Measurements from ENCODE around the gene FRMD4A. TPM values are rescaled to one million over a fixed set of nuclear protein-coding genes. Genes with fewer than 3 reads are reported as not detected.

FRMD4A gene
- total and polyA plus RNA-seq, 7 donors, result 2.9 to 9.1 (median 6.2) TPM

- WGBS, 3 donors, result 82 to 91% (median 85%) methylated on average over 5 of the region's 5 CpGs
These were observed 611.3 kb downstream of the FRMD4A start for GRCh38 chr10:13719425-13719824.

GRCh38 chr10:13718820-13719219 is 611.9 kb downstream of the FRMD4A start:
- no peak for ATAC-seq
- no peak overlapping the region for H3K4me3 ChIP-seq
- intact Hi-C loops (cut with DNase I), result loop anchor here in 1 of 2 donors (5.0 kb wide), 1 partner anchor 58 kb away; no protein-coding TSS in a partner anchor
- 79 to 86% (median 80%) methylated on average over 4 of the region's 4 CpGs for WGBS, 3 donors
- H3K4me1 ChIP-seq, result peaks cover 4% of the 10 kb centered on the region
- no peaks in the 10 kb centered on the region for H3K36me3 ChIP-seq (ENCODE audit: insufficient read depth in 1 of 2, low read depth in 1 of 2)
- DNase-seq, result no peak
- no peaks in the 10 kb centered on the region for H3K27me3 ChIP-seq (ENCODE audit: insufficient read depth in 3 of 3, low read length in 2 of 3)
- H3K27ac ChIP-seq, result no peak overlapping the region
- H3K9me3 ChIP-seq, result no peaks in the 10 kb centered on the region
- TF ChIP-seq, protein P1, sequence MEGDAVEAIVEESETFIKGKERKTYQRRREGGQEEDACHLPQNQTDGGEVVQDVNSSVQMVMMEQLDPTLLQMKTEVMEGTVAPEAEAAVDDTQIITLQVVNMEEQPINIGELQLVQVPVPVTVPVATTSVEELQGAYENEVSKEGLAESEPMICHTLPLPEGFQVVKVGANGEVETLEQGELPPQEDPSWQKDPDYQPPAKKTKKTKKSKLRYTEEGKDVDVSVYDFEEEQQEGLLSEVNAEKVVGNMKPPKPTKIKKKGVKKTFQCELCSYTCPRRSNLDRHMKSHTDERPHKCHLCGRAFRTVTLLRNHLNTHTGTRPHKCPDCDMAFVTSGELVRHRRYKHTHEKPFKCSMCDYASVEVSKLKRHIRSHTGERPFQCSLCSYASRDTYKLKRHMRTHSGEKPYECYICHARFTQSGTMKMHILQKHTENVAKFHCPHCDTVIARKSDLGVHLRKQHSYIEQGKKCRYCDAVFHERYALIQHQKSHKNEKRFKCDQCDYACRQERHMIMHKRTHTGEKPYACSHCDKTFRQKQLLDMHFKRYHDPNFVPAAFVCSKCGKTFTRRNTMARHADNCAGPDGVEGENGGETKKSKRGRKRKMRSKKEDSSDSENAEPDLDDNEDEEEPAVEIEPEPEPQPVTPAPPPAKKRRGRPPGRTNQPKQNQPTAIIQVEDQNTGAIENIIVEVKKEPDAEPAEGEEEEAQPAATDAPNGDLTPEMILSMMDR (IDR thresholded peaks at IDR 0.05), result no peak

More at GRCh38 chr10:13719425-13719824, 611.3 kb downstream of the FRMD4A start:
- H3K36me3 ChIP-seq (ENCODE audit: insufficient read depth in 1 of 2, low read depth in 1 of 2), result no peaks in the 10 kb centered on the region
- H3K4me3 ChIP-seq, result no peak overlapping the region
- H3K9me3 ChIP-seq, result no peaks in the 10 kb centered on the region
- TF ChIP-seq, protein P1 (IDR thresholded peaks at IDR 0.05), result no peak
- H3K27ac ChIP-seq, result no peak overlapping the region
- intact Hi-C loops (cut with DNase I), result loop anchor here in 1 of 2 donors (5.0 kb wide), 1 partner anchor 58 kb away; no protein-coding TSS in a partner anchor
- no peaks in the 10 kb centered on the region for H3K27me3 ChIP-seq (ENCODE audit: insufficient read depth in 3 of 3, low read length in 2 of 3)
- DNase-seq (no peak), ATAC-seq (no peak)
- peaks cover 4% of the 10 kb centered on the region for H3K4me1 ChIP-seq

DNA sequence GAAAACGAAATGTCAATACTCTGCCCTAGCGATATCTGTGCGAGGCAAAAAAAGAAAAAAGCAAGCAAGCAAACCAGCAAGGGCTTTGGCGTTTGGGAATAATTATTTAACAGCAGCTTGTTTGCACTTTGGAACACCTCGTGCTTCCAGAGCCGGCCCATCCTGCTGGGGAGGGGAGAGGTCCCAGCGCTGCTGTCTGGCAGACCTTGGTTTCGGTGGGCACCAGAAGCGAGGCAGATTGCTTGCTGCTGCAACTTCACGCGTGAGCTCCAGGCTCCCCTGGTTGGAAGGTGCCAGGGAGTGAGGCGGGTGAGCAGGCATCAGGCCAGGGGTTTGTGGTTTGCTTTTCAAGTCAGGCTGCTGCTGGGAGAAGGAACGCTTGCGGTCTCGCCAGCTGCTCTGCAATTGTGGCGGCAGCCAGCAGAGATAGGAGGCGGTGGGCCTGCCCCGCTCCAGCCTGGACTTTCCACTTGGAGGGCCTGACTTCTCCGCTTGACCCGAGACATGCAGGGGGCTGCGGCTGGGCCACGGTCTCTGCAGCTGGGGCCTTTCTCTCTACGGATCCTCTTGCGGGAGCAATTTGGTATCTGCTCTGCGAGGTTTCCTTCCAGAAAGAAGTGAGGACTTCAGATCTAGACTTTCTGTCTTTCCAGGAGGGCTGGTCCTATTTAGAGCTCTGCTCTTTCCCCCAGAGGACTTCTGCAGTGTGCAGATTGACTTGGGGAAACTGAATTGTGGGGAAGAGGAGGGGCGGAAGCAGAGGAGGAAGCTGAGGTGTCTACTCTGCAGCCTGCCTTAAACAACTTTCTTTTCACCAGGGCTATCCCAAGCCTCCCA is 612.6 kb downstream of the FRMD4A start:
- Histone ChIP-seq H3K27me3 (ENCODE audit: insufficient read depth in 3 of 3, low read length in 2 of 3) (no peaks in the 10 kb centered on the region), H3K9me3 (no peaks in the 10 kb centered on the region), H3K4me1 (peaks cover 4% of the 10 kb centered on the region), H3K27ac (peak overlapping the region; percentile 24), H3K4me3 (peak overlapping the region; percentile 48), H3K36me3 (ENCODE audit: insufficient read depth in 1 of 2, low read depth in 1 of 2) (no peaks in the 10 kb centered on the region)
- ATAC-seq, result peak; percentile 82 to 94 (median 90)
- TF ChIP-seq, protein P1 (IDR thresholded peaks at IDR 0.05), result no peak
- DNase-seq, result peak; percentile 77 to 83
- 16 to 27% (median 20%) methylated on average over 26 of the region's 26 CpGs for WGBS, 3 donors
- intact Hi-C loops (cut with DNase I), result loop anchor here in 1 of 2 donors (5.0 kb wide), 1 partner anchor 59 kb away; no protein-coding TSS in a partner anchor

GRCh38 chr10:13717571-13717935 is 613.2 kb downstream of the FRMD4A start:
- H3K4me1 ChIP-seq, result peaks cover 4% of the 10 kb centered on the region
- H3K4me3 ChIP-seq, result peak overlapping the region; percentile 48
- WGBS, 3 donors, result 31 to 48% (median 39%) methylated on average over 8 of the region's 8 CpGs
- TF ChIP-seq, protein P1 (IDR thresholded peaks at IDR 0.05), result no peak
- DNase-seq, result no peak
- intact Hi-C loops (cut with DNase I), result loop anchor here in 1 of 2 donors (5.0 kb wide), 1 partner anchor 60 kb away; no protein-coding TSS in a partner anchor
- peak in 1 of 4 donors; percentile 6 for ATAC-seq
- no peaks in the 10 kb centered on the region for H3K9me3 ChIP-seq
- no peaks in the 10 kb centered on the region for H3K36me3 ChIP-seq (ENCODE audit: insufficient read depth in 1 of 2, low read depth in 1 of 2)
- H3K27ac ChIP-seq, result no peak overlapping the region
- H3K27me3 ChIP-seq (ENCODE audit: insufficient read depth in 3 of 3, low read length in 2 of 3), result no peaks in the 10 kb centered on the region

Data from psoas muscle (tissue), 8 donors.